Measurements from ENCODE around the gene CYP27C1.

DNA sequence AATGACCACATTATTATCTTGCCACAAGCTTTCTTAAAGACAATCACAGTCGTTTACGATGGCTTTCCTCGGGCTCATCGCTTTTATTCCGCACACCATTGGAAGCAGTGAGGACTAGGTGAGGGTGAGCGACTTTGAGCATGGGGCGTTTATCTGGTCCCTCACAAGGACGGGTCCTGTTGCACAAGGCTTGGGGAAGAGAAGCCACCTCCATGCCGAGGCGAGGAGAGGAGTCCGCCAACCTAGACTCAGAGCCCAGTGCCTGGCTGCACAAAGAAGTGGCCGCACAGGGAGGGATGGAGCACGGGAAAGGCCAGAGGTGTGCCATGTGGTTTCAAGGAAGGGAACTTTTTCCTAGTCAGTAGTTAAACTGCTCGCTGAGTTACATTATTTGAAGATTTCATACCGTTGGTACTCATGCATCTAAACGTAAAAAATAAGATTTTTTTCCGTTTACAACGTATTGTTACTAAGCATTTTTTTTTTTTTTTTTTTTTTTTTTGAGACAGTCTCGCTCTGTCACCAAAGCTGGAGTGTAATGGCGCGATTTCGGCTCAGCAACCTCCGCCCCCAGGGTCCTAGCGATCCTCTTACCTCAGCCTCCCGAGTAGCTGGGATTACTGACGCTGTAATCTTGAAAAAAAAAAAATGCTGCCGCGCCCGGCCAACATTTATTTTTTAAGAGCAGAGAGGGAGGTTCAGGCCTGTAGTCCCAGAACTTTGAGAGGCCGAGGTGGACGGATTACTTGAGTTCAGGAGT lies 849 bp upstream of the CYP27C1 start:
- TF ChIP-seq POLR2AphosphoS5 (IDR thresholded peaks at IDR 0.05) (no peak), TAF1 (IDR thresholded peaks at IDR 0.05; ENCODE audit: low read depth) (no peak), EZH2 (IDR thresholded peaks at IDR 0.05; ENCODE audit: borderline replicate concordance, insufficient read depth, low read length, poor library complexity, severe bottlenecking) (no peak)
- TF ChIP-seq, protein P1, sequence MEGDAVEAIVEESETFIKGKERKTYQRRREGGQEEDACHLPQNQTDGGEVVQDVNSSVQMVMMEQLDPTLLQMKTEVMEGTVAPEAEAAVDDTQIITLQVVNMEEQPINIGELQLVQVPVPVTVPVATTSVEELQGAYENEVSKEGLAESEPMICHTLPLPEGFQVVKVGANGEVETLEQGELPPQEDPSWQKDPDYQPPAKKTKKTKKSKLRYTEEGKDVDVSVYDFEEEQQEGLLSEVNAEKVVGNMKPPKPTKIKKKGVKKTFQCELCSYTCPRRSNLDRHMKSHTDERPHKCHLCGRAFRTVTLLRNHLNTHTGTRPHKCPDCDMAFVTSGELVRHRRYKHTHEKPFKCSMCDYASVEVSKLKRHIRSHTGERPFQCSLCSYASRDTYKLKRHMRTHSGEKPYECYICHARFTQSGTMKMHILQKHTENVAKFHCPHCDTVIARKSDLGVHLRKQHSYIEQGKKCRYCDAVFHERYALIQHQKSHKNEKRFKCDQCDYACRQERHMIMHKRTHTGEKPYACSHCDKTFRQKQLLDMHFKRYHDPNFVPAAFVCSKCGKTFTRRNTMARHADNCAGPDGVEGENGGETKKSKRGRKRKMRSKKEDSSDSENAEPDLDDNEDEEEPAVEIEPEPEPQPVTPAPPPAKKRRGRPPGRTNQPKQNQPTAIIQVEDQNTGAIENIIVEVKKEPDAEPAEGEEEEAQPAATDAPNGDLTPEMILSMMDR (IDR thresholded peaks at IDR 0.05; ENCODE audit: poor library complexity, severe bottlenecking) = no peak
- TF ChIP-seq, protein P2, sequence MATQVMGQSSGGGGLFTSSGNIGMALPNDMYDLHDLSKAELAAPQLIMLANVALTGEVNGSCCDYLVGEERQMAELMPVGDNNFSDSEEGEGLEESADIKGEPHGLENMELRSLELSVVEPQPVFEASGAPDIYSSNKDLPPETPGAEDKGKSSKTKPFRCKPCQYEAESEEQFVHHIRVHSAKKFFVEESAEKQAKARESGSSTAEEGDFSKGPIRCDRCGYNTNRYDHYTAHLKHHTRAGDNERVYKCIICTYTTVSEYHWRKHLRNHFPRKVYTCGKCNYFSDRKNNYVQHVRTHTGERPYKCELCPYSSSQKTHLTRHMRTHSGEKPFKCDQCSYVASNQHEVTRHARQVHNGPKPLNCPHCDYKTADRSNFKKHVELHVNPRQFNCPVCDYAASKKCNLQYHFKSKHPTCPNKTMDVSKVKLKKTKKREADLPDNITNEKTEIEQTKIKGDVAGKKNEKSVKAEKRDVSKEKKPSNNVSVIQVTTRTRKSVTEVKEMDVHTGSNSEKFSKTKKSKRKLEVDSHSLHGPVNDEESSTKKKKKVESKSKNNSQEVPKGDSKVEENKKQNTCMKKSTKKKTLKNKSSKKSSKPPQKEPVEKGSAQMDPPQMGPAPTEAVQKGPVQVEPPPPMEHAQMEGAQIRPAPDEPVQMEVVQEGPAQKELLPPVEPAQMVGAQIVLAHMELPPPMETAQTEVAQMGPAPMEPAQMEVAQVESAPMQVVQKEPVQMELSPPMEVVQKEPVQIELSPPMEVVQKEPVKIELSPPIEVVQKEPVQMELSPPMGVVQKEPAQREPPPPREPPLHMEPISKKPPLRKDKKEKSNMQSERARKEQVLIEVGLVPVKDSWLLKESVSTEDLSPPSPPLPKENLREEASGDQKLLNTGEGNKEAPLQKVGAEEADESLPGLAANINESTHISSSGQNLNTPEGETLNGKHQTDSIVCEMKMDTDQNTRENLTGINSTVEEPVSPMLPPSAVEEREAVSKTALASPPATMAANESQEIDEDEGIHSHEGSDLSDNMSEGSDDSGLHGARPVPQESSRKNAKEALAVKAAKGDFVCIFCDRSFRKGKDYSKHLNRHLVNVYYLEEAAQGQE (IDR thresholded peaks at IDR 0.05; ENCODE audit: borderline replicate concordance) = no peak

All from neural cell (in vitro differentiated cells).